HG03558 (cell line): ENCODE measurements around the gene DNAJC10.

Experiments
- ATAC-seq: cut with Tn5 transposase; IDR thresholded peaks from one replicate; pipeline ENCODE4 v1.9.1; 2021; ENCODE audit warnings: moderate number of reproducible peaks; ENCODE audit not compliant: unreplicated experiment; ENCODE audit errors: extremely low read depth

Gene DNAJC10

GRCh38 chr2:182831101-182831500 lies 115.0 kb downstream of the DNAJC10 start:
- no peak for ATAC-seq

- ATAC-seq: no peak
Observed at GRCh38 chr2:182831921-182832320, 115.9 kb downstream of the DNAJC10 start.

GRCh38 chr2:182833084-182833854 lies 117.2 kb downstream of the DNAJC10 start:
- no peak for ATAC-seq

- ATAC-seq: no peak
Observed at GRCh38 chr2:182834293-182834692, 118.2 kb downstream of the DNAJC10 start.

- ATAC-seq: no peak
Observed at GRCh38 chr2:182836451-182836850, 120.4 kb downstream of the DNAJC10 start.
